GM19240 (cell line): ENCODE results near the gene ADGRD1.

Source experiments
- DNase-seq: peaks from one replicate; pipeline ENCODE4 v3.0.0; 2011; ENCODE audit warnings: low spot score; ENCODE audit not compliant: insufficient read length

ADGRD1 gene

DNA sequence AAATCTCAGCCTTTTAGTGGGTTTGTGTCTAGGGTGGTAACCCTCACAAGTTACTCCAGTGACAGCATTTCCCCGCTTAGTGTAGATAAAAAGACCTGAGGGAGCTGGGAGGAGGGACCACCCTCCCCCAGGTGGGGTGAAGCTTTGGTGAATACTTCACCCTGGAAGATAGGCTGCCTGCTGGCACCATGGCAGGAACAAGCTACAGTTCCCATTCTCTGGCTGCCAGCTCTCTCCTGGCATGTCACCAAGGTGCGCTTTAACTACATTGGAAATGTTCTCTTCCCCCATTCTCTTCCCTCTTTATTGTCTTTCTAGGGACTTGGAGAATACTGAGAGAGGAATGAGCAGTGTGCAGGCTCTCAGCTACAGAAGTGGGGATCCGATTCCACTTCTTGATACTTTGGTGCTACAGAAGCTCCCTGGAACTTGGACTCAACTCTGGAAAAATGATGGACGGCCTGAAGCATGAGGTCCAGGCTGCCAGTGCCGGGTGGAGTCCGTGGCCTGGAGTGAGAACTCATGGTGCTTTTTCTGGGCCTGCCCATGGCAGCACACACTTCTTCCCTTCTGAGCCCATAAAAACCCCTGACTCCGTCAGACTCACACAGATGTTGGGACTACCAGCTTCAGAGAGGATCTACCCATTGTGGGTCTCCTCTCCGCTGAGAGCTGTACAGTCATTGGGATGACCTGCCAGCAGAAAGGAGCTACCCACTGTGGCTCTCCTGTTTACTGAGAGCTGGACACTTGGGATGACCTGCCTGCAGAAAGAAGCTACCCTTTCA is 198.0 kb downstream of the ADGRD1 start:
- DNase-seq = no peak

DNA sequence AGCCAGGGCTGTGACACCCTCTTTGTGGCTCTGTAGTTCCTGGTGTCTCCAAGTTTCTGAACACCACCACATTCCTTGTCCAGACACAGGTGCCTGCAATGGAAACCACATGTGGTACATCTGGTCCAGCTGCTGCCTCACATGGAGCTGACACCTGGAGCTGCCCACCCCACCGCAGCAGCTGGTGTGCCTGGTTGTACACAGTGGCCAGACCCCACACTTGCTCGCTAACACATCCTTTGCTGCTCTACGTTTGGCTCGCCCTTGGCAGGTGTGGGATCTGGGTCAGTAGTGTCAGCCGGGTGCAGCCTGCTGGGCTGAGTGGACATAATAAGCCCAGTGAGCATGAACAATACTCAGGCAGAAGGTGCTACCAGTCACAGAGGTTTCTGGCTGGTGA is 198.9 kb downstream of the ADGRD1 start:
- no peak for DNase-seq

DNA sequence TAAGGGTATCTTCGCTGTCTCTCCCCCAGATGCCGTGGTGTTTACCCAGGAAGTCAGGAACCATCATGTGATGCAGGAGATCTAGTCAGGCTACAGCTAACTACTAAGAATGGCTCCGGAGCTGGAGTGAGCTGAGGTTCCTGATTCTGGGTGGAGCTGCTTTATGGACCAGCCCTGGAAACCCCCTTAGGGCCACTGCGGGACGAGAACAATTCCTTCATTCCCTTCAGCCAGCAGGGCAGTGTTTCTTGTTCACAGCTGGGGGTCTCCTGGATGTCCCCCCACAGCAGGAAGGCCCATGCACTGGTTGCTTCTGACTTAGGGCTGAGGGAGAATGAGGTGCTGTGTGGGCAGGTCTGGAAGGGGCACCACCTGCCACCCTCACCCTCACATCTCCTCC is 199.3 kb downstream of the ADGRD1 start:
- no peak for DNase-seq

DNA sequence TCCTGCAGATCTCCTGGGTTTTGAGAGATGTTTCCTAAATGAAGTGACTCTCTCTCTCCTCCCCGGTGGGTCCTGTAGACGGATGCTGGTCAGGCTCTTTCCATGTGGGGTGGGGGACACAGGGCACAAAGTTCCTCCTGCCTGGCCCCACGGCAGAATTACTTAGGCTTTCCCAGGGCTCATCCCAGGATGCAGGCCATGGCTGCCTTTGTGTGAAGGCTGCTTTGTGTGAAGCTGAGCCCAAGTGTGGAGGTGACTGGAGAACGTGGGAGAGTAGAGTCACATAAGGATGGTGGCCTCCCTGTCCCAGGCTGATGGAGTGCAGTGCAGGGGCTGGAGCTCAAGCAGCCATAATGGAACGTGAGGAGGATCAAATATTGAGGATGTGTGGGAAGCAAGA is 200.2 kb downstream of the ADGRD1 start:
- DNase-seq = no peak

DNA sequence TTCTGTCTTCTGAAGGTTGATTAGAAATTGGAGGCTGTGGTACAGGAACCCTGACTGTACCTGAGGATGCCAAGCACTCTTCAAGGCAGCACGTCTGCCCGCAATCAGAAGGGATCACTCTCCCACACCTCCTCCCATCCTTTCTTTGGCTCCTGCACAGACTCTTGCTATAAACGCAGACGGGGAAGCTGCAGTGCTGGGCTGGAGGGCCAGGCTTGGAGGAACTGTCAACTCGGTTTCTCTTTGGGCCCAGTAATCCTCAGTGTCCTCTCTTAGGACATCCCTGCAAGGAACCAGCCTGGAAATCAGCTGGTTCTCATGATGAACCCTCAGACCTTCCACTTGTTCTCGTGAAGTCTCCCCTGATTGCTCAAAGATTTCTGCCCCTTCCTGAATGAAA is 201.4 kb downstream of the ADGRD1 start:
- DNase-seq = no peak

DNA sequence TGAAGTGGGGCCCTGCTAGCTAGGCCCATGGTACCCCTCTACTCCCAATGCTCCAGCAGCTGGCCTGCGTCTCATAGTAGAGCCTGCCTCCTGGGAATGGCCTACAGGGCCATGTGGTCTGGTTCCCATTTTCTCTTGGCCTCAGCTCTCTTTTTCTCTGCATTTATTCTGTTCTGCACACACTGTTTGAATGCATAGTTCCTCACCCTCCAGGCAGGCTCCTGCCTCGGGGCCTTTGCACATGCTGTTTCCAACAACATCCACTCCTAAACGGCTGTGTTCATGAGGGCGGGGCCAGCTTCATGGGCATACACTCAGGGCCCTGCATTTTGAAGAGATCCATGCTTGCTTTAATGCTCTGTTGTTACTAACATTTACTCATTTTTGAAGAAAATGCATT is 204.0 kb downstream of the ADGRD1 start:
- no peak for DNase-seq

DNA sequence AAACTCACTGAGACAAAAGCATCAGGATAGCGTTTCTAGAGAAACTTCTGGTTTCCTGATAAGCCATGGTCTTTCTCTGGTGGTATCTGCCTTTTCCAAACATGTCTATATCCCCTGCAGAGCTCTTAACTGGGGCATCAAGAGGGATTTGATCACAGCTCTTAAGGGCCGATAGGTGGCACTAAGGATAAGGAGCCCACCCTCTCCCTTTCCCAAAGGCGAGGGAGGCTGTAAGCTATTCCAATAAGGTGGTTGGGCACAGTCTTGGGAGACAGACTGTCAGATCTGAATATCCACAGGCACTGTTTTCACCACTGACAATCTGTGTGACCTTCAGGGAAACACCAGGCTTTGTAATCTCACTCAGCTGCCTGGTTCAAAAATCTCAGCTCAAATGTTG is 206.0 kb downstream of the ADGRD1 start:
- DNase-seq = no peak

DNA sequence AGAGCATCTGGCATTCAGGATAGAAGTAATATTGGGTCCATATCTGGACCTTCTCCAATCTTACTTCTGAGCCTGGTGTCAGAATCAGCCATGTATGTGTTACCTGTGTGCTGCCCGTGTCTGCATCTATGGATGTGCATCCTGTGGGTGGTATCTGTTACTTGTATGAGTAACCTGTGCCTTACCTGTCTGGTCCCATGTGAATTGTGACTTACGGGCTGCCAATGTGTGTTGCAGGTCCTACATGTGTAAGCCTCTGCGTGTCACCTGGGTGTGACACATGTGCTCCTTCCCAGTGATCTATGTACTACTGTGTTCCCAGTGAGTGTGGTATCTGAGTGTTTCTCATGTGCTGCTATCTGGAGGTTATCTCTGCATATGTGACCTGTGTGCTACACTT is 208.4 kb downstream of the ADGRD1 start:
- no peak for DNase-seq

DNA sequence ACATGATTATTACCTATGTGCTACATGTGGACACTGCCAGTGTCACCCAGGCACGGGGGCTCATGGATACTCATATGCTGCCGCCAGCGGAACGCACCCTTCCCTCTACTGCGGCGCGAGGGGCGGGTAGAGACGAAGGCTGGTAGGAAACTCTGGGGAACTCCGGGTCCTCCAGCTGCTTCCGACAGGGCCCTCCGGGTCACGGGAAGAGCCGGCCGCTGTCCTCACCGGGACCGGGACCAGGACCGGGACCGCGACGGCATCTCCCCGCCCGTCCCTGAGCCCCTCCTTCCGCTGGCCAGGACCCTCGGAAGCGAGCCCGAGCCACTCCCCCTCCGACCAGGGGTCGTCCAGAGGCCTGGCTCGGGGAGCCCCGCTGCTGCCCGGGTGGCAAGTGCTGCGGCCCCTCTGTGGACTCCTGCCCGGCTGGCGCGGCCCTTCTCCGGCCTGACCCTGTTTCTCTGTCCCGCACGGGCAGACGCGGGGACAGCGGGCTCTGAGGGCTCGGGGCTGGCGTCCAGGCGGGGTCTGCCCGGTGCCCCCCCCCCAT is 209.6 kb downstream of the ADGRD1 start:
- DNase-seq = no peak

DNA sequence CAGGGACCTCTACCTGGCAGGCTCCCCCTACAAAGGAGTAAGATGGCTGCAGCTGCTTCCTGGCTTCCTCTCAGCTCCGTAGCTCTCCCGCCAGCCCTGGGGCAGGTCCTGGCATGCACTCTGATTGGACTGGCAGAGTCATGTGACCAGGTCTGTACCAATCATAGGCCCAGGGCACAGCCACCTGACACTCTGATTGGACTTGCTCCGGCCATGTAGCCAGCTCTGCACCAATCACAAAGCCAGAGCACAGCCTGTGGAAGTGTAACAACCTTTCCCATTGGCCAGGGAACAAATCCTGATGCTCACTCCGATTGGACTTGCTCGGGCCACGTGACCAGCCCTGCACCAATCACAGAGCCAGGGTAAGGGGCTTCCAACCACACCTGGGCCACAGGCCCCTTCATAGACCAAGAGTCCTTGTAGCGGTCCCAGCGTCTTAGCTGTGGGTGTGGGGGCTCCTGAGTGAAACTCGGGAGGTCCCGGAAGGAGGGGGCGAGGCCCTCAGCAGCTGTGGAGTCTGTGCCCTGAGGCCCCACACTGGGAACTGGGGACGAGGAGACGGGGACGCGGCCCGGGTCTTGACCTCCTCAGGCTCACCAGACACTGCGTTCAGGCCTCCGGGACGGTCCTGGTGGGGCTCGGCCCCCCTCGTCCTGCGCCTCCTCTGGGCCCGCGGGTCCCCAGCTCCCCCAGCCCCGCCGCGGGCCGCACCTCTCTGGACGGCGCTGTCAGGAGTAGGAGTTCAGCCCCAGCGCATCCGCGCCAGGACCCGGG is 210.6 kb downstream of the ADGRD1 start:
- DNase-seq = no peak

DNA sequence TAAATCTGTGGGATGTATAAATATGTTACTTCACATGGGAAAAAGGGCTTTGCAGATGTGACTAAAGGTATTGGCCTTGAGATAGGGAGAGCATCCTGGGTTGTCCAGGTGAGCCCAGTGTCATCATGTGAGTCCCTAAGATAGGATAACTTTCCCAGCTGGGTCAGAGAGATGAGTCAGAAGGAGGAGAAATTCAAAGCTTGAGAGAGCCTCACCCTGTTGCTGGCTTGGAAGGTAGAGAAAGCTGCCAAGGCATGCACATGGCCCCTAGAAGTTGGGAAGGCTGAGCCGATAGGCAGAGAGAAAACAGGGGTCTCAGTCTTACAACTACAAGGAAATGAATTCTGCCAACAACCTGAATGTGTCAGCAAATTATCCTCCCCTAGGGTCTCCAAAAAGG is 213.0 kb downstream of the ADGRD1 start:
- no peak for DNase-seq

DNA sequence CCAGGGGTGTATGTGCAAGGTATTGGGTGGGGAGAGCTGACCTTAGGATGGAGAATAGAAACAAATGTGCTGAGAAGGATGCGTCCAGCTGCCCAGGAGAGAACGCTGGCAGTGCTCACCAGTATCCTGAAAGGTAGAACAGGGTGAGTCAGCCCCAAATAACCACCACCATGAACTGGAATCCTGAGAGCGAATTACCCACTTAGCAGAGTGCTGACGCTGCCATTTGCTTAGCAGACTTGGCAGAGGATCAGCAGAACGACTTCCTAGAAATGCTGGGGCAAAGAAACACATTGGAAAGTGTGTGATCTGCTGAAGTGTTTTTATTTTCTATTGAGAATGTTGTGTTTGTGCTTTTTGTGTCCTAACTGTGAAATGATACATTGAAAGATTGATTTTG is 213.6 kb downstream of the ADGRD1 start:
- no peak for DNase-seq

DNA sequence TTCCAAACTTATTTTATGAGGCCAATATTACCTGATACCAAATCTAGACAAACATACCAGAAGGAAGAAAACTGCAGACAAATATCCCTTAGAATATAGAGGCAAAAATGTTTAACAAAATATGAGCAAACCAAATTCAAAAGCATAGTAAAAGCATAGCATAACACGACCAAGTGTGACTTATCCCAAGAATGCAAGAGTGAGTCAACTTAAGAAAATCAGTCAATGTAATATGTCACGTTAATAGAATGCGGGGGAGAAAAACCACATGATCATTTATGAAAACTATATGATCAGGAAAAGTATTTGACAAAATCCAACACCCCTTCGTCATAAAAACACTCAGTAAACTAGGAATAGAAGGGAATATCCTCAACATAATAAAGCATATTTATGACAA is 217.3 kb downstream of the ADGRD1 start:
- no peak for DNase-seq

DNA sequence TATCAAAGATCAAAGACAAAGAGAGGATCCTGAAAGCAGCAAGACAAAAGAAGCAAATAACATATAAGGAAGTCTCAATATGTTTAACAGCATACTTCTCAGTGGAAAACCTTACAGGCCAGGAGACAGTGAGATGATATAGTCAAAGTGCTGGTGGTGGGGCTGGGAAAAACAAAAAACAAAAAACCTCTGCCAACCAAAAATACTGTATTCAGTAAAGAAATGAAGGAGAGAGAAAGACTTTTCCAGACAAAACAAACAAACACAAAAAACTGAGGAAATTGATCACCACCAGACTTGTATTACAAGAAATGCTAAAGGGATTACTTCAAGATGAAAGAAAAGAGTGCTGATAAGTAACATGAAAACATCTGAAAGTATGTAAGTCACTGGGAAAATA is 221.2 kb downstream of the ADGRD1 start:
- DNase-seq = no peak

DNA sequence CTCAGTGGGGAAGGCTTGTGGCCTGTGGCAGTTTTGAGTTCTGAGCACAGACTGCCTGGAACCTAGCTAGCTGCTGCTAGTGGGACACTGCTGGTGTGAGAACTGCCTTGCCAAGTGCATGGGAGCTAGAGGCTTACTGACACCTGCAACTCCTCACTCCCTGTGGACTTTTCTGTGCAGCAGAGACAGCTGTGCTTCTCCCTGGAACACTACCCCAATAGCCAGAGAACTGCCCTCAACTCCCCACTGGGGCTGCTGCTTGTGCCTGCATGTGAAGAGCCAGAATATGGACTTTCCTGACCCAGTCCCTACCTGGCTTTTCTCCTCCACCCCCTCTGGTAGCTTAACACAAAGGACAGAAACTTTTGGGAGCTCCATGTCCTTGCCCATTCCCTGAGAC is 222.6 kb downstream of the ADGRD1 start:
- DNase-seq = no peak

DNA sequence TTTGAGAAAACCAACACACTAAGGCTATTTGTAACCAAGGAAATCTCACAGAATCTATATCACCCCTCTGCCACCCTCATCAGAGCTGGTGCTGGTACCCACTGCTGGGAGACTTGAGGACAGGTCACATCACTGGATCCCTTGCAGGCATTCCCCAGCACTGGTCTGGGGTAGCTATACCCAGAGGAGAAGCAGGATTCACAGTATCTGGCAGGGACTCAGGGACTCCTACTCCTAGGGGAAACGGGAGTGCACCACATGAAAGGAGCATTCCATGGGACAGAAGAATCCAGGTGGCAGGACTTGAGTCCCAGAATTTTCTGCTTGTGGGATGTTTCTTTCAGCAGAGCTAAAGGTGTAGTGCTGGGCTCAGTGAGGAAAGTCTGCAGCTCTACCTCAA is 223.2 kb downstream of the ADGRD1 start:
- no peak for DNase-seq

DNA sequence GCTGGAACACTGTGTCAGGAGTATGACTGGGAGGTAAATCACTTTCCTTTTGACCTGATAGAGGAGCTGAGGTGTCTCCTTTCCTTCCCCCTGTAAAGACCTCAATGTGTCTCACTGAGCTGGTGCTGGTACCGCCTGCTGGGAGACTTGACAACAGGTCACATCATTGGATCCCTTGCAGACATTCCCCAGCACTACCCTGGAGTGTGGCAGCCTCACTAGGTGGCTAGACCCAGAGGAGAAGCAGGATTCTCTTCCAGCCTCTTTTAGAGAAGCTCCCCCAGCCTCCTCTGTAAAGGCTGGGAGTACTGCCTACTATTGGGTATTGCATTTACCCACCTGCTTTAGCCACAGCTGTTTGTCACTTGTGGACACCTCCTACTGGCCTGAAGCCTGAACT is 223.9 kb downstream of the ADGRD1 start:
- no peak for DNase-seq

DNA sequence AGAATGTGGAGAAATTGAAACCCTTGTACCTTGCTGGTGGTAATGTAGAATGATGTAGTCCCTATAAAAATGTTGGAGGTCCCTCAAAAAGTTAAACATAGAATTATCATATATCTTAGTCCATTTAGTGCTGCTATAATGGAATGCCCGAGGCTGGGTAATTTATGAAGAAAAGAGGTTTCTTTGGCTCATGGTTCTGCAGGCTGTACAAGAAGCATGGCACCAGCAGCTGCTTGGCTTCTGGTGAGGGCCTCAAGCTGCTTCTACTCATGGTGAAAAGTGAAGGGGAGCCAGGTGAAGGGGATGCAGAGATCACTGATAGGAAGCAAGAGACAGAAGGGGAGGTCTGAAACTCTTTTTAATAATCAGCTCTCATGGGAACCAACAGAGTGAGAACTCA is 233.9 kb downstream of the ADGRD1 start:
- DNase-seq = no peak

DNA sequence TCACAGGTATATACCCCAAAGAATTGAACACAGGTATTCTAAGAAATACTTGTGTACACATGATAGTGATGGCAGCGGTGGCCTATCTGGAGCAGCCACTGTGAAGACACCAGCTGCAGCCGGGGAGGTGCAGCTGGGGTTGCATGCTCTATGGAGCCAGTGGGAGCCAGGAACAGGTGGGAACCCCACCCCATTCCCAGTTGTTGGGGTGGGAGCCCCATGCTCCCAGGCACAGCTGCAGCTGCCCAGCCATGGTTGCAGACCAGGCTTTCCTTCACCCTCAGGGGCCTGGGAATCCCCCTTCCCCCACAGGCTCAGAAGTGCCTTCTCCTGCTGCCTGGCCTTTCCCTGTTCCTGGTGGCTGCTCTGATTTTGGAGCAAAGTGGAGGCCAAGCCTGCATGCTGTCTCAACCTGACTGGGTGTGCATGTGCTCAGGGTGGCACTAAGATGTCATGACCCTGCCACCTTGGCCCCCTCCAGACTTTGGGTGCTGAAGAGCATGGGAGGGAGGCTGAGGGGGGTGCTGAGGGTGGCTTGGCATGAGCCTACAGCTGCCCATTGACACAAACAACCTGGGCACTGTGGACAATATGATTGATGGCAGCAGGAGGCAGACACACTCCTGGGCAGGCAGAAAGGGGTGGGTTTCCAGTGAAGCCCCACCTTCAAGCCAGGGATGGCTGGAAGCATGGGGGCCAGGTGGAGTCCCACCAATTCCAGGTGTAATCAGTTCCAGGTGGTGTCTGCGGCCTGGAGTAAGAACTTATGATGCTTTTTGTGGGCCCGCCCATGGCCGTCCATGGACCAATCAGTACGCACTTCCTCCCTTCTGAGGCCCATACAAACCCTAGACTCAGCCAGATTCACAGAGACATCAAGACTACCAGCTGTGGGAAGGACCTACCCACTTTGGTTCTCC is 234.7 kb downstream of the ADGRD1 start:
- no peak for DNase-seq

DNA sequence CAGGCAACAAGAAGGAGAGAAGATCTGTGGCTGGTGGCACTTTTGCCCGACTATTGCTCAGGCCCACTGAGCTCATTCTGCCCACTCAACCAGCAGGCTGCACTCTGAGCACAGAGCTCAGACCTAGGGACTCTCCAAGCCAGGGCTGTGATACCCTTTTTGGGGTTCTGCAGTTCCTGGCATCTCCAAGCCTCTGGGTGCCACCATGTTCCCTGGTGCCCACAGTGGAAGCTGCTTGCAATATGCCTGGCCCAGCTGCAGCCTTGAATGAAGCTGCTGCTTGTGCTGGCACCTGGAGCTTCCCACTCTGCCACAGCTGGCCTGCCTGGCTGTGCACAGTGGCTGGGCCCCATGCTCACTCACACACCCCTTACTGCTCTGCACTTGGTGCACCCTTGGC is 236.1 kb downstream of the ADGRD1 start:
- no peak for DNase-seq

DNA sequence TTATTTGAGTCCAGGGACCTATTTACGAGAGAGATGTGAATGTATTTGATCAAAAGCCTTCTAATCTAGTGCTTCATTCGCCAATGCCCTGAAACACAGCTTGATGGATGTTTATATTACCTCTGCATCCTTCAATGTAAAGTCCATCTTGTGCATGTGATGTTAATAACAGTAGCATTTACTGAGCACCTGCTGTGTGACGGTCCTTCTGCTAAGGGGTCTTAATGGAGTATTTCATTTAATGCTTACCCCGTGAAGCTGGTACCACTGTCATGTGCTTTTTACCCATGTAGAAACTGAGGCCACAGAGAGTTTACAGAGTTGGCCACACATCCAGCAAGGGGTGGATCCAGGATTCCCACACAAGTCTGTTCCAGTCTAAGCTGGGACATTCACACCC is 237.3 kb downstream of the ADGRD1 start:
- DNase-seq = no peak
